Measurements from ENCODE around the gene KIAA0232. TPM values are rescaled to one million over a fixed set of nuclear protein-coding genes. Genes with fewer than 3 reads are reported as not detected.

Gene KIAA0232
- total RNA-seq, 1 donor from 2014 or later: 16.6 TPM

DNA sequence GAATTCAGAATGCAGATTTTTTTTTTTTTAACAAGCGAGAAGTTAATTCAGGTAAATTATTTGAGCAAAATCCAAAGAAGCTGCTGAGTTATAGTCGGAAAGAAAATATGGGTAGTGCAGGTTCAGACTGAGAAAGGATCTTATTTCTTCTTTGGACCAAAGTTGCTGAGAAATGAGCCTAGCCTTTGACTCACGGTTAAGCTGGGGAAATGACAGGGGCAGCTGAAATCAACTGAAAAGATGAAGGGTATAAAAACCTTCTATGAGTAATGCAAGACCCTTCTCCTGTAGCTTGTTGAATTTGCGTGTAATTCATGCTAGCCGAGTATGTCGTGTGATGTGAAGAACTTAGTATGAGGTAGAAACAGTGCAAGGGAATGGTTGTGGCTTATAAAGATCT lies 63.0 kb downstream of the KIAA0232 start:
- DNase-seq (ENCODE audit: low spot score): no peak
- no peak for ATAC-seq

DNA sequence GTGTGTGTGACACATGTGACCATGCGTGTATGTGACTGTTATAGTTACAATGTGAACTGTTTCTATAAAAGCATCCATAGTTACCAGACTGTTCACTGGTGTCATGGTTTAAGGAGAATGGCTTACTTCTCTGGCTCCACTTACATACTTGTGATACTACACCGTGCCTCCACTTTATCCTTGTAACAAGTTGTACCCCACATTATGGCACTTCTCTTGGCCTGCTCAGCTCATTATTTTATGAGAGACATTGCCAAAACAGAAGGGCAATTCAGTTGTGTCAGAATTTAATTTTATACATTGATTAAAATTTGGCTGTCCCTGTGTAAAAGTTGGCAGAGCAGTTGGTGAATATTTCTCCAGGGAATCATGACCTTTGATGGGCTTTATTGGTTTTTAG lies 64.7 kb downstream of the KIAA0232 start:
- no peak for ATAC-seq
- DNase-seq (ENCODE audit: low spot score): no peak

DNA sequence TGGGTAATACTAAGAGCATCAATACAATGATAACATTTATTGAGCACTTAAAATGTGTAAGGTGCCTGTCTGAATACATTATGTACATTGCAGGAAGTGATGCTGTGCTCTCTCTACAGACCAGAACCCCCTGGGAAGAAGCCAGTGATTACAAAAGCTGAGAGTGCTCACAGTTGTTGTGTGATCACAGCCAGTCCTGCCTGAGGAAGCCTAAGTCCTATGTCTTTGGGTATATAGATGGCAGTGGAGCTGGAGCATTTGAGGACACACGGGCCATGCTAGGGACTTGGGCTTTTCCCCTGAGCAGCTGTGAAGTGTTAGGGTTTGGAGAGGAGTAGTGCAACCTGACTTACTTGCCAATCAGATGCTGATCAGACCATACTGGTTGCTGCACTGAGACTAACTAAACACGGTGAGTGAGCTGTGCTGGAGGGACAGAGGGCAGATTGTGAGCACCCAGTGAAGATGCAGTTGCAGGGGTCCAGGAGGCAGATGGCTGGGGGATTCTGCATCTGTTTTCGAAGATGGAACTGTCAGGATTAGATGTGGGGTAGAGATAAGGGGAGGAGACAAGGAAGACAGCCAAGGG lies 66.3 kb downstream of the KIAA0232 start:
- DNase-seq (ENCODE audit: low spot score) (no peak), ATAC-seq (peak; percentile 15)

DNA sequence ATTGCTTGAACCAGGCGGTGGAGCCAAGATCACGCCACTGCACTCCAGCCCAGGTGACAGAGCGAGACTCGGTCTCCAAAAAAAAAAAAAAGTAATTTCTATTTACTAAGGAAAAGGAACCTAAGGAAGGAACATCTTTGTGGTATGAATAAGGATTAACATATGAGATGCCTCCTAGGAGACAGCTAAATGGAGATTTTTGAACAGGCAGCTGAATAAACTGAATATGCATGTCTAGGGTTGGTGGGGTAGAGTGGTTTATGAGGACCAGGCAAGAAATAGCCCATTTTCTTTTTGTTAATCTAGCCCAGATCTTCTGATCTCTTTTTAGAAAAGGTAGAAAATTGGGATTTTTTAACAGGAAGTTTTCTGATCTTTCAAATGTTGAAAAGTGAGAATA lies 67.2 kb downstream of the KIAA0232 start:
- DNase-seq (ENCODE audit: low spot score) (no peak), ATAC-seq (no peak)

DNA sequence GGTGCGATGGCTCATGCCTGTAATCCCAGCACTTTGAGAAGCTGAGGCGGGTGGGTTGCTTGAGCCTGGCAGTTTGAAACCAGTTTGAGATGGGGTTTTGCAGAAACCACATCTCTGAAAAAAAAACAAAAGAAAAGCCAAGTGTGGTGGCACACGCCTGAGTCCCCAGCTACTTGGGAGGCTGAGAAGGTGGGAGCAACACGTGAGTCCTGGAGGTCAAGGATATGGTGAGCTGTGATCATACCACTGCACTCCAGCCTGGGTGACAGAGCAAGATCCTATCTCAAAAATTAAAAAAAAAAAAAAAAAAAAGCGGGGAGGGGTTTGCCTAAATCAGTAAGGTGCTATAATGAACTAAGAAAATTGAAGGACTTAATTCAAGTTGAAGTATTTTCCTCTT lies 68.9 kb downstream of the KIAA0232 start:
- DNase-seq (ENCODE audit: low spot score) (no peak), ATAC-seq (no peak)

DNA sequence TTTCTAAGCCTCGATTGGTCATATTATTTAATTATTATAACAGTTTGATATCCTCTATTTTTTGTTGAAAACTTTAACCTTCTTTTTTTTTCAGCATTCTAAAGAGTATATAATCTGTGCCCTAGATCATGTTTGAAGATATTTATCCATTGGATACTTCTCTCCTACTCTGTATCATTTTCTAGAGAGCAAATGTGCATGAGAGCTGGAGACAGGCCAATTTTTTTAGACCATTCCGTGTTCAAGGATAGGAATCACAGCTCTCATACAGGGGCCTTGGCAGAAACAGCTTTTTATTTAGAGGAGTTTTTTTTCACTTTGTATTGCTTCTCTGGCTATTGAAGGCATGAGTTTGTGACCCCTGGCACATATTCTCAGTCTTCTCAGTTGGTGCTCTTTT lies 69.4 kb downstream of the KIAA0232 start:
- DNase-seq (ENCODE audit: low spot score): no peak
- ATAC-seq: no peak

DNA sequence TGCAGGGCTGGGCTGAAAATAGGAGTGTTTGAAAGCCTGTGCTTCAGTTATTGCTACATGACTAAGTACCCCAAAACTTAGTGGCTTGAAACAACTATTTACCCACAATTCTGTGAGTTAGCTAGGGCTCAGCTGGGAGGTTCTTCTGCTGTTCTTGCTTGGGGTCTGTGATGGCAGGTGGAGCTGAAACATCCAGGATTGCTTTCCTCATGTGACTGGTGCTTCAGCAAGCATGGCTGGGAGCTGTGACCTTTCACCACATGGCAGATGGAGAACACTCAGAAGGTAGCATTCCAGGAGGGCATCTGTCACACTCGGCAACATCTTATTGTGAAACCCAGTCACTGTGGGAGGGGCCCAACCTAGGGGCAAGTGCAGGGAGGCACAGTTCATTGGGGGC lies 70.1 kb downstream of the KIAA0232 start:
- DNase-seq (ENCODE audit: low spot score): no peak
- peak; percentile 21 for ATAC-seq

DNA sequence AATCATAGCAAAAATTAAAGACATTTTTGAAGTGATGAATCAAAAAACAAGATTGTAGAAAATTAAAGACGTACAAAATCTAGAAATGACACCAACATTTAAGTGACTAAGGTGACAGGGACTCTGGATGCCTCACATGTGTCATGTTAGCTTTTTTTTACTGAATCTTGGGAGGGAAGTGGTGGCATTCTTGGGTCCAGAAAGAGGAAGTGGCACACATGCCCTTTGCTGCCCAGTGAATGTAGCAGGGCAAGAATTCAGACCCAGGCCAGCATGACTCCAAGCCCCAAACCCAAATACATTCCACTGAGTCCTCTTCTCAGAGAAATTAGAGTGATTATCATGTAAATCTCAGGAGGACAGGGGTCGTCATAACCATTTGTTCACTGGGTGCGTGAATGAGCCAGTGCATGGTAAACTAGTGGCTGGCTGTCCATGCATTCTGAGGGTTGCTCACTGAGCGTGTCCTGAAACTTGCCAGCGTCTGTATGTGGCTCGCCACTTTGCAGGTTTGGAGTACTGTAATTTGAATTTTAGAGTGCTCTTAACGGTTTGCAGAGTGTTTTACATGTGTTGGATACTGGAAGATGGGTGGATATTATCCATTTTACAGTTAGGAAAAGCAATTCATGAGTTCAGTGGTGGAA lies 71.7 kb downstream of the KIAA0232 start:
- ATAC-seq (peak; percentile 11), DNase-seq (ENCODE audit: low spot score) (no peak)

DNA sequence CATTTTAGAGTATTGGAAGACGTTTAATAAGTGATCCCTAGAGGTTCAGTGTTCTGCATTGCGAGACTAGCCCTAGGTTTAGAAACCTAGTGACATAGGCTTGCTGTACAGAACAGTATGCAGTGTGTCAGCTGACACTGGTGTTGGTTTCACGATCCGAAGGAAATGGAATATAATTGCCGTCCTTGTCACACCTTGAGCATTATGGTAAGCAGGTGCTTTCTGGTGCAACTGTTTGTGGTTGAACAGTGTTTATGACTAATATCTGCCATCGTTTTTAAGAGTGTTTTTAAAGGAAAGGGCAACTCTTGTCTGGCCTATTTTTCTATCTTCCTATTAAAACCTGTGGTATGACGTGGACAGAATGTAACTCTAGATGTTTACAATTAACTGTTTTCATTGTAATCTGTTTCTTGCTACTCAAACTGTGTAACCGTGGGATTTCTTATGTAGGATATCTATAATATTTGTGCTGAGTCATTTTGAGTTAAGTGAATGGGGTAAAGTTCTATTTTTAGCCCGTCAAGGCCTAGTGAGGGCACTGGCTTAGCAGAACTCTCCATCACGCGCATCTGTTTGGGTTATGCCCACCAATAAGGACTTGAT lies 73.3 kb downstream of the KIAA0232 start:
- peak; percentile 53 for ATAC-seq

DNA sequence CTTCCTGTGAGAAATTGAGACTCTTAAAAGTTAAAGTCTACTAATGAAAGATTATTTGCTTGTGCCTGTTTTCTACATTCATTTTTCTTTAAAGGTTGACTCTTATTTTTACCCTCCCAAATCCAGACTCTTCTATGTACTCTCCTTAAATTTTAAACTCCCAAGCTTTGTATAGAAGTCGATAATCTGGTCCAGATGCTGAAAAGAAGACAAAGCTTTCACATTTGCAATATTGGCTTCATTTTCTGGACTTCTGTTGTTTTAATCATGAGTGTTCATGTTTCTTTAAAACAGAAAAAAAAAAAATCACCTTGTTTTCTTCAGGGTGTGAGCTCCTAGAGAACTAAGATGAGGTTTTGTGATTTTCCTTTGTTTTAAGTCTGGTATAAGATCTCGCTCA lies 73.9 kb downstream of the KIAA0232 start:
- DNase-seq (ENCODE audit: low spot score) (no peak), ATAC-seq (no peak)

More for the DNA sequence above, 73.3 kb downstream of the KIAA0232 start:
- no peak for DNase-seq (ENCODE audit: low spot score)

DNA sequence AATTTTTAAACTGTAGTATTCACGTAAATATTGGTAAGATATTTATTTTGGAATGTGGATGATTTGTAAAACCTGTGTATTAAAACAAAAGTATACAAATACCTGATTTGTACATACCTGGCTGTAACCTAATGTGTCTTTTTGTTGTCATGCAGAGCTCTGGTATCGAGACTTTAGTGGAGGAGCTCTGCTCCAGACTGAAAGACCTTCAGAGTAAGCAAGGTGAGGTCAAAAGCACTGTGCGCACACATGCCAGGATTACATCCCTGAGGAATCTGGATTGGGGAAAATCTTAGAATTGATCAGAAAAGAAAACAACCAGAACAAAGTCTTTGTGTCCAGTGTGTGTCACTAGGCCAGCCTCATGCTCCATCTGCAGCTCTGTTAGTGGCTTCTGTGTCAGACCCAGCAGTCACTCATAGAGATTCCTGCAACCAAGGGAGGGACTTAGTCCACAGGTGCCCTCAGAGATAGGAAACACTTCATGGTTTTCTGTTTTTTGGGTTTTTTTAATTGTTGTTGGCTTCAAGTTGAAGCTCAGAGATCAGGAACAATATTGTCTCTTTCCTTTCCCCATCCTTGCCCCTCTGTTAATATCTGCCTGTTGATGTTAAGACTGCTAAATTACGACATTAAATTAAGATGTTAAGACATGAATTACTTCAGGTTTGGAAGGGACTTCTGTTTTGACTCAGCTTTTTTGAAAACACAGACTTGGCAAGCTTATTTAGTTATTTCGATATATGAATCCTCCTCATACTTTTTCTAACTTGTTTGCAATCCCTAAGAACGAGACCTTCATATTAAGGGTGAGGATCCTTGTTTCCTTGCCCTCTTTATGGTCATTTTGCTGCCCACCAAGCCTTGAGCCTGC lies 74.7 kb downstream of the KIAA0232 start:
- ATAC-seq (peak; percentile 12), DNase-seq (ENCODE audit: low spot score) (no peak)

DNA sequence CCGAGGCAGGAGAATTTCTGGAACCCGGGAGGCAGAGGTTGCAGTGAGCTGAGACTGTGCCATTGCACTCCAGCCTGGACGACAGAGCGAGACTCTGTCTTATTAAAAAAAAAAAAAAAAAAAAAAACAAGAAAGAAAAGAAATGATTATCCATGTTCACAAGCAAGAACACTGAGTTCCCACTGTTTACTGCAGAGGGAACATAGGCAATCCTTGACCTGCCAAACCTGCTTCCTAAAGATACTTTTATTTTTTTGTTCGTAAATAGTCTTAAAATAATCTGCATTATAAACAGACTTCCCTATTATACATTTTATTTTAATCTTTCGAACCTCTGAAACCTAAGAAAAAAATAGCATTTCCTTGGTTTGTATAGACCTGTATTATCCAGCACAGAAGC lies 76.5 kb downstream of the KIAA0232 start:
- ATAC-seq: no peak

DNA sequence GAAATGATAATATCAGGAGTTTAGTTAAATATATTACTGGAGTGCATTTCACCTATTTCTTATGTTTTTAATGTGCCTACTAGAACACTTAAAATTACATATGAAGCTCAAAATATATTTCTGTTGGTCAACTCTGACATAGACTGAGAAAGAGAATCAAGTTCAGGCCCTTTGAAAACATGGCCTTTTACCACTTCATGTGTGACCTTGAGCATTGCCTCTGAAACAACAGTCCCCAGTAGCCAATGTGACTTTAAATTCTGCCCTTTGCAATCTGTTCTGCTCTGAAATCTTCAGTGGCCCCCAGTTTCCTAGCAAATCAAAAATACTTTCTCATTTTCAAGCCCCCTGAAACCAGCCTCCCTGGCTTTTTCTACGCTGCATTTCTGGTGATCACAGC lies 77.0 kb downstream of the KIAA0232 start:
- no peak for DNase-seq (ENCODE audit: low spot score)
- ATAC-seq: peak; percentile 64

More for the DNA sequence above, 76.5 kb downstream of the KIAA0232 start:
- no peak for DNase-seq (ENCODE audit: low spot score)

DNA sequence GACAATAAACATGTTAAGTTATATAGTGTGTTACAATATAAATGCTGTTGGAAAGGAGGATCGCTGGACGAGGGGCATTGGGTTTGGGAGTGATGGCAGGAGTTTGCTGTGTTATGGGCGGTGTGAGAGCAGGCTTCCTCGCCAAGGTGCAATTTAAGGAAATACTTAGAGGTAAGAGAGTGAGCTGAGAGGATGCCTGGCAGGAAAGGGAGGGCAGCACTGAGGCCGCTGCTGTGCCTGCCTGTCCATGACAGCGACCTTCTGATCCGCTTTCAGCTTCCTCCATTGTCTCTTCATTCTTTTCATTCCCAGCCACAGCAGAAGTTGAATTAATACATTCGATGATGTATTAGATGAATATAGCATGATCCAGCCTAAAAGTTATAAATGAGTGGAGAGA lies 85.9 kb downstream of the KIAA0232 start:
- ATAC-seq (no peak), DNase-seq (ENCODE audit: low spot score) (no peak)

DNA sequence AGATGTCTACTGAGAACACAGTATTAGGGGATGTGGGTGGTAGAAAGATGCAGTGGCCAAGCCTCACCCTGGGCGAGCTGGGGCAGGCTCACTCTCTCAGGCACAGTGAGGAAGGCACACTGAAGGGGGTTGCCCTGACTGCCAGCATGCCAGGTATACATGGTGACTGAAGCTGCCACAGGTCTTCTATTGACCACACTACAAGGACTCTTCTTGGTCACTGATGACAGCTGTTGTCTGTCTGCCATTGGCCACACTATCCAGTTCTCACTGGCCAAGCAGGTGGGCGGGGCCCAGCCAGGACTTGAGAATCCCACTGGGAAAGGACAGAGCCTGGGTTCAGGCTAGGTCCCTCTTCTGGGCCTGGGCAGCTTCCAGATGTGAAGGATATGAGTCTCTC lies 87.4 kb downstream of the KIAA0232 start:
- ATAC-seq (no peak), DNase-seq (ENCODE audit: low spot score) (peak; percentile 42)

DNA sequence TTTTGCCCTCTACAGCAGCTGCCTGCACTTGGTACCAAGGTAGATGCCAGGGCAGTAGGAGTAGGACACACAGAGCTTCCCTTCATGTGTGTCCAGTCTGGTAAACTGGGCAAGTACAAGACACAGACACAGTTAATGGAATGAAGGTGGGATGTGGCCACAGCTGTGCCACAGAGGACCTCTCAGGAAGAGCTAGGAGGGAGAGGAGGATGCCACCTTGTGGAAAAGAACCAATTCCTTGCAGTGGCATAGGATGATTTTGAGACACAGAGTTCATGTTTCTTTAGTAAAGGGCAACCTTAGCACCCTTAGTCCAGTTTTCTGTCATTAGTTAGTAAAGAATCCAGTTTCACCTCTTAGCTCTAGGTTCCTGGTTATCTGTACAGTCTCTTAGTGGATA lies 90.8 kb downstream of the KIAA0232 start:
- no peak for DNase-seq (ENCODE audit: low spot score)
- ATAC-seq: peak; percentile 39

DNA sequence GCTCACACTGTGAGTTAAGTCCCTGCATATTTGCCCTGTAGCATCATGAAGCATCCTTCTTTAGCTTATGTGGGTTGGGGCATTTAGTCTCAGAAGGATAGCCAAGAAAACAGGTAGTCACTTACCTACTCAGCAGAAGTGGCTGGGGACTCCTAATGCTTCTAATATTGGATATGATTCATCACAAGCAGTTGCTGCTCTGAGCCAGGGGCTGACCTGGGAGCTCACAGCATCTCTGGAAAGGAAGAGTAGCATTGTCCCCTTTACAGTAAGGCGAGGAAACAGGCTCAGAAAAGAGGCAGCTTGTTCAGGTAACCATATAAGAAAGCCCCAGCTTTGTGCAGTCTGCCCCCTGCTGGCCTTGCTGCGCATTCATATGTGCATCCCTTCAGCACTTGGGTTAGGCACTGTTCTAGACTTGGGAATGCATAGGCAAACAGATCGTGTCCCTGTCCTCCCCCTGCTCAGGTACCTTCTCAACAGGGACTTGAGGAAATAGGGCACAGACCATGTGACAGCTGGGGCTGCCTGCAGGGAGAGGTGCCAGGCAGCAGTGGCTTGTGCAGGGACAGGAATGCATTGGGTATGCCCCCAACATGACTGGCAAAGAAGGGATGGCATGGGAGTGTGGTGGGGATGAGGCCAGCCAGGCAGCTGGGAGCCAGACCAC lies 91.4 kb downstream of the KIAA0232 start:
- DNase-seq (ENCODE audit: low spot score): peak; percentile 66
- peak; percentile 86 for ATAC-seq

DNA sequence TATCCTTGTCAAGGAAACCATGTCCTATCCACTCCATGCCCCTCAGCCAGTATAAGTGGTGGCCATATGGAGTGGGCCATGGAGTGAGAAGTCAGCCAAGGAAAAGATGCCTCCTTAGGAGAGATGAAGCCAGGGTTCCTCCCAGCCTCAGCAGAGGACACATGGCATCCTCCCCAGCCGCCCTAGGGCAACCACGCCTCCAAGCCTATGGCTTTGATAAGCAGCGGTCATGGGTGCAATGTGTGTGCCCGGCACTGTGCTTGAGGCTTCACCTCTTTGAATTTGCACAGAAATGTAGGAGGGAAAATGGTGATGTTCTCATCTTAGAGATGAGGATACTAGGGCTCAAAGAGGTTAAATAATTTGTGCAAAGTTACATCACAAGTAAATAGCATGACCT lies 92.5 kb downstream of the KIAA0232 start:
- DNase-seq (ENCODE audit: low spot score): no peak
- ATAC-seq: no peak

DNA sequence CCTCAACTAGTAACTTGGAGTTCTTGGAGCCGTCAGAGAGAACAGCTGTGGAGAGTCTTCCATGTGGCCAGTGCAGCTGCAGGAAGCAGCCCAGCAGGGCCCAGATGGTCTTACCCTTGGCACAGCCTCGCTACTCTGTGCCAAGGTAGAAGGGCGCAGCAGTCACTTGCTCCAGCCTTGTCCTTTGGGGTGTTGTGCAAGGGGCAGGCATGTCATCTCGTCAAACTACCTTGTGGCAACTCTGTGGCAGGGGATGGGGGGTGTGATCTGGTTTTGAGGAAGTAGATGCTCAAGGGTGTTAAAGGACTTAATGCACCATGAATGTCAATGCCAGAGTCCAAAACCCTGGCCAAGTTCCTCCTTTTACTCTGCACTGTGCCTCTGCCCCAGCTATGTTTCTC lies 92.9 kb downstream of the KIAA0232 start:
- DNase-seq (ENCODE audit: low spot score) (no peak), ATAC-seq (peak; percentile 24)

DNA sequence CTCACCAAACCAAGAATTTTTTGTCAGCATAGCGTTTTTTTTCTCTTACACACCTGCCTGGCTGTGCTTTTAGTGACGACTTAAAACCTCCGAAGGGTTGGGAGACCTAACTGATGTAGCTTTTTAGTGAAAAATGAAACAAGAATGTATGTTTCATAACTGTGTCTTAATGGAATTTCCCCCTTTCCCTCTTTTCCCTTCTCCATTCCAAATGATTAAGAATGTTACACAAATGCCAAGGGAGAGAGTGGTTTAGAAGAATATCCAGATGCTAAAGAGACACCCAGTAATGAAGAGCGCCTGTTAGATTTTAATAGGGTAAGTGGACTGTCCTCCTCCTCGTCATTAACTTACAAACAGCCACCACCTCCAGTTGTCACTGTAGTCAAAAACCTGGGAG lies 93.9 kb downstream of the KIAA0232 start:
- no peak for DNase-seq (ENCODE audit: low spot score)
- no peak for ATAC-seq

DNA sequence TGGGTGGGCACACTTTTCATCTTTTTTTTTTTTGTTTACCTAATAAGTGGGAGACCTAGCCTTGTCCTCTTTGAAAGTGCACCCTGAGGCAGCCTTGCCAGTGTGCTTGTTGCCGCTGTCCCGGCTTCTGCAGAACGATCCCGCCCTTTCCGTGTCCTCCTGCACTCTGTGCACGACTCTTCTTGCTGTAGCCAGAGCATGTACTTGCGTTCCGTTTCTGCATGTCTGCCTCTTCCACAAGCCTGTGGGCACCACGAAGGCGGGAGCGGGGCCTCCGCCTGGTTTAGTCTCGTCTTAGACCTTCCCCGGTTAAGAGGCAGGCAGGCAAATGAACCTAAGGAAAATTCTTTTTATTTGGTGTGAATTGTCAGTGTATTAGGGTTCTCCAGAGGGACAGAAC lies 94.5 kb downstream of the KIAA0232 start:
- ATAC-seq (no peak), DNase-seq (ENCODE audit: low spot score) (no peak)
